Endothelial cell of umbilical vein (primary cell): ENCODE data around the gene SETX.

Source experiments
- CTCF ChIP-seq, 2 donors: IDR thresholded peaks; 1 replicate in 1 of 2; 2 replicates in 1 of 2; pipeline ENCODE4 v1.5.1; 2011; ENCODE audit warnings: low read length in 2 of 2, mild to moderate bottlenecking in 2 of 2, moderate library complexity in 2 of 2, control low read depth in 1 of 2, inconsistent platforms in 1 of 2, low read depth in 1 of 2; ENCODE audit not compliant: insufficient read depth in 1 of 2; ENCODE audit errors: extremely low read depth in 1 of 2
- POLR2AphosphoS5 ChIP-seq: IDR thresholded peaks from 2 replicates; pipeline ENCODE4 v1.6.1; 2012; ENCODE audit warnings: low read depth, mild to moderate bottlenecking, control low read depth, low read length, moderate library complexity; ENCODE audit not compliant: insufficient read depth

- TF ChIP-seq POLR2AphosphoS5 (no peak), CTCF (IDR thresholded peaks at IDR 0.05; ENCODE audit: extremely low read depth in 1 of 2, insufficient read depth in 1 of 2, low read depth in 1 of 2, low read length in 2 of 2) (no peak)
Observed at GRCh38 chr9:132295181-132295580, 59.6 kb downstream of the SETX start.
